ENCODE data around the gene TSNAX. TPM values are rescaled to one million over a fixed set of nuclear protein-coding genes. Genes with fewer than 3 reads are reported as not detected.
A peak's percentile ranks its signal among the peaks of the same experiment; 100 is the strongest.

Gene TSNAX
- total and polyA plus RNA-seq, 9 of the 15 experiments (the other 6 are each of a cell fraction or from before 2014, with no cell fraction given), result 33.8 to 102 (median 61.2) TPM

GRCh38 chr1:231499148-231499763, 29.2 kb upstream of the TSNAX start (continued):
- TF ChIP-seq THAP12 (CRISPR knock-in tag; IDR thresholded peaks at IDR 0.05) (no peak), POLR3G (IDR thresholded peaks at IDR 0.05; ENCODE audit: extremely low read depth, insufficient read length, insufficient replicate concordance) (no peak), STAG1 (CRISPR knock-in tag; IDR thresholded peaks at IDR 0.05; ENCODE audit: borderline replicate concordance) (no peak), PHB2 (IDR thresholded peaks at IDR 0.05; ENCODE audit: low read depth) (no peak), STAT5A (IDR thresholded peaks at IDR 0.05; ENCODE audit: borderline replicate concordance, low read length) (no peak), CBX3 (IDR thresholded peaks at IDR 0.05; ENCODE audit: borderline replicate concordance in 1 of 2, low read length in 2 of 2) (peak in 1 of 2 experiments; percentile 88; a peak in 2 of 3 replicates), TBP (optimal IDR thresholded peaks at IDR 0.05; ENCODE audit: low read depth, low read length) (no peak), MYBL2 (IDR thresholded peaks at IDR 0.05; ENCODE audit: low read depth) (no peak), MYBL2 (CRISPR knock-in tag; IDR thresholded peaks at IDR 0.05; ENCODE audit: borderline replicate concordance) (no peak), KHSRP (IDR thresholded peaks at IDR 0.05) (no peak), NR2F6 (CRISPR knock-in tag; IDR thresholded peaks at IDR 0.05) (no peak), HLTF (IDR thresholded peaks at IDR 0.05) (0 out of 2 replicates have a peak, but pooled peaks have one; percentile 39), NCOA6 (IDR thresholded peaks at IDR 0.05) (no peak), ZNF174 (CRISPR knock-in tag; IDR thresholded peaks at IDR 0.05) (no peak)
